Gastrocnemius medialis (tissue), 4 donors: ENCODE measurements around the gene DNM3.

Experiments used
- POLR2A ChIP-seq, 2 donors: fragments of 450-650 bp; IDR thresholded peaks; one replicate each; pipeline ENCODE4 v1.6.1; 2017; ENCODE audit warnings: antibody characterized with exemption in 2 of 2, mild to moderate bottlenecking in 2 of 2, moderate library complexity in 2 of 2
- TF ChIP-seq, protein P1 (sequence below), 5 experiments: fragments of 450-650 bp in 3 of 5; fragments of 200-600 bp in 2 of 5; sonication (generic) in 2 of 5; IDR thresholded peaks in 4 of 5; conservative IDR thresholded peaks in 1 of 5; 1 replicate in 4 of 5; 2 replicates in 1 of 5; pipeline ENCODE4 v1.5.1; 2016 to 2019; ENCODE audit warnings: antibody characterized with exemption in 5 of 5, mild to moderate bottlenecking in 3 of 5, moderate library complexity in 3 of 5

DNA sequence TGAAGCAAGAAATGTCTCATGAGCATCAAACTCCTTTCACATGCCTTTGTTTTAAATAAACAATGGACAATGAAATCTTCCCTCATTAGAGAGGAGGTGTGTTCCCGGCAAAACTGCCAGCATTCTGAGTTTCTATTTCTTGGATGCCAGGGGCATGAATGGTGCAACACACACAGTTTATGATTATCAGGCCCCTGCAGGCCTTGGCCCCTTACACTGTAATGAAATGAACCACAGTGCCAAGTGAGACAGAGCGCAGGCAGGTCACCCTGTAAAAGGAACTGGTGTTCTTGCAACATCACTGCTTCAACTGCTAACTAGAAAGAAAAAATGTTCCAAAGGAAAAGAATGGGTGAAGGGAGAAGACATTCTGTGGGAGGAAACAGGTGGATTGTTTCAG is 606.3 kb downstream of the DNM3 start:
- TF ChIP-seq, protein P1, sequence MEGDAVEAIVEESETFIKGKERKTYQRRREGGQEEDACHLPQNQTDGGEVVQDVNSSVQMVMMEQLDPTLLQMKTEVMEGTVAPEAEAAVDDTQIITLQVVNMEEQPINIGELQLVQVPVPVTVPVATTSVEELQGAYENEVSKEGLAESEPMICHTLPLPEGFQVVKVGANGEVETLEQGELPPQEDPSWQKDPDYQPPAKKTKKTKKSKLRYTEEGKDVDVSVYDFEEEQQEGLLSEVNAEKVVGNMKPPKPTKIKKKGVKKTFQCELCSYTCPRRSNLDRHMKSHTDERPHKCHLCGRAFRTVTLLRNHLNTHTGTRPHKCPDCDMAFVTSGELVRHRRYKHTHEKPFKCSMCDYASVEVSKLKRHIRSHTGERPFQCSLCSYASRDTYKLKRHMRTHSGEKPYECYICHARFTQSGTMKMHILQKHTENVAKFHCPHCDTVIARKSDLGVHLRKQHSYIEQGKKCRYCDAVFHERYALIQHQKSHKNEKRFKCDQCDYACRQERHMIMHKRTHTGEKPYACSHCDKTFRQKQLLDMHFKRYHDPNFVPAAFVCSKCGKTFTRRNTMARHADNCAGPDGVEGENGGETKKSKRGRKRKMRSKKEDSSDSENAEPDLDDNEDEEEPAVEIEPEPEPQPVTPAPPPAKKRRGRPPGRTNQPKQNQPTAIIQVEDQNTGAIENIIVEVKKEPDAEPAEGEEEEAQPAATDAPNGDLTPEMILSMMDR (IDR thresholded peaks at IDR 0.05 in 4 of 5, conservative IDR thresholded peaks at IDR 0.05 in 1 of 5) = no peak
- no peak for TF ChIP-seq POLR2A (IDR thresholded peaks at IDR 0.05)
